SU-DHL-6 (cell line): ENCODE measurements around the gene BBS2.

ENCODE experiments used
- H2AFZ ChIP-seq: fragments of 200-600 bp; sonication (generic); 2 replicates; pipeline ENCODE4 v1.6.1; 2014; ENCODE audit warnings: low read depth, mild to moderate bottlenecking, moderate library complexity, mixed read lengths, antibody characterized with exemption, low read length; ENCODE audit not compliant: severe bottlenecking
- H3F3A ChIP-seq: fragments of 200-600 bp; shearing (Covaris generic); 2 replicates; pipeline ENCODE4 v1.6.0; 2016; ENCODE audit warnings: antibody characterized with exemption, mild to moderate bottlenecking; ENCODE audit not compliant: insufficient read depth
- H3K27ac ChIP-seq: fragments of 200-600 bp; sonication (generic); 2 replicates; pipeline ENCODE4 v1.5.1; 2016; ENCODE audit warnings: low read depth, mild to moderate bottlenecking, low read length, moderate library complexity, mixed read lengths
- H3K27me3 ChIP-seq: fragments of 200-600 bp; sonication (generic), shearing (Covaris generic); 2 replicates; pipeline ENCODE4 v1.6.0; 2014; ENCODE audit warnings: mild to moderate bottlenecking, low read length
- H3K36me3 ChIP-seq: fragments of 200-600 bp; sonication (generic); 2 replicates; pipeline ENCODE4 v1.6.1; 2014; ENCODE audit warnings: mild to moderate bottlenecking, low read length, mixed read lengths
- H3K4me2 ChIP-seq: fragments of 300-600, 200-600 bp; shearing (Covaris generic), sonication (generic); 2 replicates; pipeline ENCODE4 v1.6.0; 2014; ENCODE audit warnings: low read length, low read depth, mild to moderate bottlenecking; ENCODE audit not compliant: poor library complexity, severe bottlenecking
- H3K4me3 ChIP-seq: fragments of 200-600 bp; sonication (generic); 2 replicates; pipeline ENCODE4 v1.5.1; 2014; ENCODE audit warnings: antibody characterized with exemption, low read length, mild to moderate bottlenecking, mixed read lengths; ENCODE audit not compliant: insufficient read depth, poor library complexity, severe bottlenecking
- H3K79me2 ChIP-seq: fragments of 200-600 bp; sonication (generic); 2 replicates; pipeline ENCODE4 v1.6.1; 2014; ENCODE audit warnings: mild to moderate bottlenecking, low read length, moderate library complexity; ENCODE audit not compliant: insufficient read depth
- H3K9ac ChIP-seq: fragments of 200-600 bp; sonication (generic); 2 replicates; pipeline ENCODE4 v1.7.0; 2014; ENCODE audit warnings: mild to moderate bottlenecking, low read length
- H3K9me2 ChIP-seq: fragments of 200-600 bp; sonication (generic); replicated peaks from 2 replicates; pipeline ENCODE4 v1.6.1; 2014; ENCODE audit warnings: low read length; ENCODE audit not compliant: insufficient read depth
- H3K9me3 ChIP-seq: fragments of 200-600 bp; sonication (generic); 2 replicates; pipeline ENCODE4 v1.6.1; 2014; ENCODE audit warnings: low read length, mixed read lengths; ENCODE audit not compliant: insufficient read depth
- H4K20me1 ChIP-seq: fragments of 200-600 bp; sonication (generic); 2 replicates; pipeline ENCODE4 v1.6.1; 2014; ENCODE audit warnings: low read depth, mild to moderate bottlenecking, antibody characterized with exemption, low read length, moderate library complexity, mixed read lengths
- EZH2phosphoT487 ChIP-seq: fragments of 200-600 bp; sonication (generic), shearing (Covaris generic); conservative IDR thresholded peaks from 2 replicates; pipeline ENCODE4 v1.6.1; 2018; ENCODE audit warnings: mild to moderate bottlenecking, antibody characterized with exemption, low read length, moderate library complexity, mixed read lengths
- TF ChIP-seq, protein P1 (sequence below): fragments of 200-600 bp; sonication (generic); IDR thresholded peaks from one replicate; pipeline ENCODE4 v1.5.1; 2017; ENCODE audit warnings: antibody characterized with exemption, mild to moderate bottlenecking, low read length, moderate library complexity; ENCODE audit not compliant: insufficient read depth, poor library complexity, severe bottlenecking

Gene BBS2

DNA sequence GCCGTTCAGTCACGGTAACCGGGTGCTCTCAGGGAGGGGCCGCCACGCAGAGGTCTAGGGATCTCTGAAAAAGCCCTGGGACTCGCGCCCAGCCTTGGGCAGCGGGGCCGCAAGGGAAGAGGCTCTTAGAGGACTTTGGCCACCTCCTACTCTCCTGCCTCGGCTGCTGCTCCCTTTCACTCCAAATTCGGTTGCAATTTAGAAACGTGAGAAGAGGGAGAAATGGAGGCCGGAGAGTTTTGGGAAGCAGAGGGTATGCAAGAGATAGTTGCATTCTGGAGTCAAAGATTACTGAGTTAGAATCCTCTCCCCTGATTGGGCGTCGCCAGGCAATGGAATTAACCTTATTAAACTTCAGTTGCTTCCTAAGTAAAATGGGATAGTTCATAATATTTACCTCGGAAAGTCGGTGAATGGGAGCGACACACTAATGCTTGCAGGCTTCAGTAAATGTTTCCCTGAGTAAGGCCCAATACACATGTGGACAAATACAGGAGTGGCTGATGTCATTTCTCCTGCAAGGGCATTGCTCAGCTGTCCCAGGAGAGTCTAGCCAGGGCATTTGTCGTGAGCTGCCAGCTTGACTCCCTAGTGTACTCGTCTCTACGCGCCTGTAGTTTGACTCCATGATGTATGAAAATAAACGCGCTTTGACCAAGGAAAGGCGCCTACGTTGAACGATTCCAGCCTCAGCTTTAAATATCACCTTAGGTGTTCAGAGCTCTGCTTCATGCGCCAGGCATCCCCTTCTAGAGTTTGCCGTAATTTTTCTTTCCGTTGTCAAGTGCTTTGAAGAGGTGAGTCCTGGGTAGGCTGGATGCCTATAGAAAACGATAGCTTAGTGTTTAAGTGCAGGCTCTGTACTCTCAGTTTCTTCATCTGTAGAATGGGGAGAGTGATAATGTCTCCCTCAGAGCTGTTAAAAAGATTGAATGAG, 67.8 kb downstream of the BBS2 start:
- Histone ChIP-seq H3K4me3 (peak overlapping the region; percentile 77), H3K36me3 (peaks cover 29% of the 10 kb centered on the region), H3K9me2 (no peaks in the 10 kb centered on the region), H3K9me3 (no peaks in the 10 kb centered on the region), H3K27ac (0 out of 2 replicates have a peak overlapping the region, but pooled peaks have one; percentile 2), H3K79me2 (peaks cover 66% of the 10 kb centered on the region), H3K27me3 (no peaks in the 10 kb centered on the region), H3K4me2 (peak overlapping the region; percentile 79), H4K20me1 (peaks cover 22% of the 10 kb centered on the region), H3F3A (no peaks in the 10 kb centered on the region; the same call in 1 of the 2 replicates), H2AFZ (peak overlapping the region; percentile 43), H3K9ac (peak overlapping the region; percentile 85)
- TF ChIP-seq EZH2phosphoT487: no peak
- TF ChIP-seq, protein P1, sequence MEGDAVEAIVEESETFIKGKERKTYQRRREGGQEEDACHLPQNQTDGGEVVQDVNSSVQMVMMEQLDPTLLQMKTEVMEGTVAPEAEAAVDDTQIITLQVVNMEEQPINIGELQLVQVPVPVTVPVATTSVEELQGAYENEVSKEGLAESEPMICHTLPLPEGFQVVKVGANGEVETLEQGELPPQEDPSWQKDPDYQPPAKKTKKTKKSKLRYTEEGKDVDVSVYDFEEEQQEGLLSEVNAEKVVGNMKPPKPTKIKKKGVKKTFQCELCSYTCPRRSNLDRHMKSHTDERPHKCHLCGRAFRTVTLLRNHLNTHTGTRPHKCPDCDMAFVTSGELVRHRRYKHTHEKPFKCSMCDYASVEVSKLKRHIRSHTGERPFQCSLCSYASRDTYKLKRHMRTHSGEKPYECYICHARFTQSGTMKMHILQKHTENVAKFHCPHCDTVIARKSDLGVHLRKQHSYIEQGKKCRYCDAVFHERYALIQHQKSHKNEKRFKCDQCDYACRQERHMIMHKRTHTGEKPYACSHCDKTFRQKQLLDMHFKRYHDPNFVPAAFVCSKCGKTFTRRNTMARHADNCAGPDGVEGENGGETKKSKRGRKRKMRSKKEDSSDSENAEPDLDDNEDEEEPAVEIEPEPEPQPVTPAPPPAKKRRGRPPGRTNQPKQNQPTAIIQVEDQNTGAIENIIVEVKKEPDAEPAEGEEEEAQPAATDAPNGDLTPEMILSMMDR: no peak

DNA sequence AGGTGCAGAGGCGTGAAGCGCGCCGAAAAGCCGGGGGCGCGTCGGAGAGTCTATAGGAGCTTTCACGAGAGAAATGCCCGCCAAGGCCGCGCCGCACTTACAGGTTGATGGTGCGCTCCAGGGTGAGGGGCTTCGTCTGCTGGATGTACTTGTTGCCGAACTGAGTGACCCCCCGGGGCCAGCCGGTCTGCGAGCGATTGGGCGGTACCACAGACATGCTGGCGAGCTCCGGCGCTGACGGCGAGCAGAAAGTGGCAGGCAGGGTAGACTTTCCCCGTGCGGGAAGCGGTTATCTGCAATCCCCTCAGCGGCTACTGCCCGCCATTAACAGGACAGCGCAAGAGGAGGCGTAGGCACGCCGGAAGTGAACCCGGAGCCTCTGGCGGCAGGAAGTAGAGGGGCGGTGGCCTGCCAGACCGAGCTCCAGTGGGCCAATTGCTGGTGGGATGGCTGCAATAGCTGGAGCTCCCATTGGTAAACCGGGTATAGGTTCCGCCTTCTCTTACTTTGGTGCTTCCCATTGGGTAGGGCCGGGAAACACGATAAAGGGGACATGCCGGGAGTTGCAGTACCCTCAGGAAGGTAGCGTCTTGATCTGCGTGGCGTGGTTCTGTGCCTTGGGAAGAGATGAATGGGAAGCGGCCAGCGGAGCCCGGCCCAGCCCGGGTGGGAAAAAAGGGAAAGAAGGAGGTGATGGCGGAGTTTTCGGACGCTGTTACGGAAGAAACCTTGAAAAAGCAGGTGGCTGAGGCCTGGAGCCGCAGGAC, 68.7 kb downstream of the BBS2 start, which contains the start of the genes NUDT21 and OGFOD1:
NUDT21 (minus strand) TSS at position 347 of the 767 bp plus-strand sequence; CDS start at position 217, 130 bp downstream.
OGFOD1 (plus strand) TSS at position 569 of the 767 bp plus-strand sequence; CDS start at position 628, 59 bp downstream.
- Histone ChIP-seq H3K4me2 (peak within 1 kb of the TSS; percentile 82), H3K79me2 (peaks cover 75% of the 10 kb centered on the region)

DNA sequence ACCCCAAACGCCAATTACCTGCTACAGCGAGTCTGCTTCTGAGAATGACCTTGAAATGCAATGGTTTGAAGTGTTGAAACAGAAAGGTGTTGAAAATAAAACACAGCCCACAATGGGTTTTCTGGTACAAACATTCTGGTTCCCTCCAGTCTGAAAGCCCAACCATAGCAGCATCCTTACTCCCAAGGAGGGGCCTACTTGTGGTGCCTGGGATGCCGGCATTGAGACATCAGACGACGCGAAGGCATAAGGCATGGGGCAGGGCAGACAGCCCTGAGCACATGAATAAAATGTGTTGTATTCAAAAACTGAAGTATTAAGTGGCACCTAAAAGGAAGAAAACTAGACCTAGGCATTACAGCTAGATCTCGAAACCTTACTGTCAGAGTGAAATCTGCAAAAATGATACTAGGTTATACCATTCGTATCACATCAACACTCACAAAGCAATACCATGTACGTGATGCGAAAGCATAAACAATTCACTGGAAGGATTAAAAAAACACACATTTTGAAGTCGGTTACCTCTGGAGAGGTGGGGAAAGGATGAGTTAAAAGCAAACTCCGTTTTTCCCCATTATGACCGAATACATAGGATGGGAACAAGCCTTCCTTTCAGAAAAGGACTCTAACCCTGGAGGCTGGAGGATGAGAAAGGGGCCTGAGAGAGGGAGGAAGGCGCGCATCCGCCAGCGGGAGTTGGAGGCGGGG, 69.4 kb downstream of the BBS2 start:
- Histone ChIP-seq H3K4me2 (peak overlapping the region; percentile 82), H2AFZ (peak overlapping the region; percentile 68), H3F3A (no peaks in the 10 kb centered on the region), H3K79me2 (peaks cover 82% of the 10 kb centered on the region), H3K4me3 (peak overlapping the region; percentile 69), H3K27ac (peak overlapping the region; percentile 82), H4K20me1 (peaks cover 32% of the 10 kb centered on the region), H3K9me3 (no peaks in the 10 kb centered on the region), H3K9me2 (no peaks in the 10 kb centered on the region), H3K36me3 (peaks cover 37% of the 10 kb centered on the region), H3K9ac (peak overlapping the region; percentile 85), H3K27me3 (no peaks in the 10 kb centered on the region)
- TF ChIP-seq EZH2phosphoT487: no peak
- TF ChIP-seq, protein P1: no peak

More for the DNA sequence above, 68.7 kb downstream of the BBS2 start, which contains the start of the genes NUDT21 and OGFOD1:
- H2AFZ ChIP-seq: peak within 1 kb of the TSS; percentile 68
- peak within 1 kb of the TSS; percentile 77 for H3K4me3 ChIP-seq
- H4K20me1 ChIP-seq: peaks cover 30% of the 10 kb centered on the region
- H3K9me3 ChIP-seq: no peaks in the 10 kb centered on the region
- H3K36me3 ChIP-seq: peaks cover 34% of the 10 kb centered on the region
- H3K27me3 ChIP-seq: no peaks in the 10 kb centered on the region
- H3K27ac ChIP-seq: peak within 1 kb of the TSS; percentile 82
- TF ChIP-seq, protein P1: no peak
- no peak for TF ChIP-seq EZH2phosphoT487
- no peaks in the 10 kb centered on the region for H3K9me2 ChIP-seq
- peak within 1 kb of the TSS; percentile 85 for H3K9ac ChIP-seq
- H3F3A ChIP-seq: no peaks in the 10 kb centered on the region
